ENCODE data around the gene NLGN4Y. TPM values are rescaled to one million over a fixed set of nuclear protein-coding genes. Genes with fewer than 3 reads are reported as not detected.

Gene NLGN4Y
- total and polyA plus RNA-seq, 2 of the 4 experiments (the other 2 are of a cell fraction) = not detected

- H3K79me1 ChIP-seq (ENCODE audit: low read depth in 1 of 2, low read length in 2 of 2) = no peaks in the 10 kb centered on the region
- H3K27ac ChIP-seq (ENCODE audit: insufficient read depth, low read length) = no peak overlapping the region
- H3K27me3 ChIP-seq (ENCODE audit: control insufficient read depth, insufficient read depth, low read length) = no peaks in the 10 kb centered on the region
- no peak overlapping the region for H2AK9ac ChIP-seq (replicated peaks; ENCODE audit: low read depth, low read length, poor library complexity)
- no peak overlapping the region for H2BK15ac ChIP-seq (ENCODE audit: low read depth, low read length)
- no peak overlapping the region for H3K56ac ChIP-seq (ENCODE audit: extremely low read depth, insufficient read depth, low read length)
- H3K4me1 ChIP-seq (ENCODE audit: control insufficient read depth, insufficient read depth, low read length) = no peaks in the 10 kb centered on the region
- dilution Hi-C loops (cut with HindIII; ENCODE audit: low sequenced_read_pairs, unreplicated experiment) (no loop called here), intact Hi-C loops (cut with micrococcal nuclease) (no loop called here), in situ Hi-C loops (cut with MboI; ENCODE audit: low sequenced_read_pairs) (no loop called here)
- no peak overlapping the region for H2BK5ac ChIP-seq (ENCODE audit: low read depth, low read length, poor library complexity, severe bottlenecking)
- H3K14ac ChIP-seq (replicated peaks; ENCODE audit: low read depth, low read length) = no peak overlapping the region
- no peak overlapping the region for H3K18ac ChIP-seq (ENCODE audit: low read depth, low read length)
- H2AFZ ChIP-seq (replicated peaks; ENCODE audit: low read length, poor library complexity) = no peak overlapping the region
- H3K9ac ChIP-seq (ENCODE audit: low read depth, low read length) = no peak overlapping the region
- no peak overlapping the region for H3K4ac ChIP-seq (ENCODE audit: low read depth, low read length)
- DNase-seq = no peak
- no peak overlapping the region for H2BK120ac ChIP-seq (ENCODE audit: low read depth, low read length)
- no peak overlapping the region for H3K4me3 ChIP-seq (ENCODE audit: insufficient read depth, low read depth, low read length)
- H3K36me3 ChIP-seq (ENCODE audit: control insufficient read depth, insufficient read depth, low read length) = no peaks in the 10 kb centered on the region
- no peak overlapping the region for H3K23ac ChIP-seq (ENCODE audit: low read depth, low read length)
- ATAC-seq (ENCODE audit: low read depth) = no peak
- no peak overlapping the region for H2AK5ac ChIP-seq (ENCODE audit: low read depth, low read length)
- no peak overlapping the region for H2BK20ac ChIP-seq (ENCODE audit: low read depth, low read length)
- no peaks in the 10 kb centered on the region for H3K9me1 ChIP-seq (ENCODE audit: insufficient read depth, low read length)
- no peak overlapping the region for H3K4me2 ChIP-seq (ENCODE audit: low read depth, low read length)
- TF ChIP-seq RFX5 (IDR thresholded peaks at IDR 0.05; ENCODE audit: low read depth, low read length) (no peak), SMC3 (IDR thresholded peaks at IDR 0.05; ENCODE audit: low read depth, low read length) (no peak), FOS (IDR thresholded peaks at IDR 0.05; ENCODE audit: low read depth, low read length) (no peak), USF2 (IDR thresholded peaks at IDR 0.05; ENCODE audit: low read depth, low read length) (no peak), NFE2L2 (IDR thresholded peaks at IDR 0.05; ENCODE audit: low read depth, low read length) (no peak), BHLHE40 (IDR thresholded peaks at IDR 0.05; ENCODE audit: low read depth, low read length) (no peak), MXI1 (IDR thresholded peaks at IDR 0.05; ENCODE audit: borderline replicate concordance, low read depth, low read length) (no peak), CTCF (conservative IDR thresholded peaks at IDR 0.05; ENCODE audit: low read depth, low read length) (no peak), MAFK (IDR thresholded peaks at IDR 0.05; ENCODE audit: low read depth, low read length) (no peak), RAD21 (IDR thresholded peaks at IDR 0.05; ENCODE audit: low read length) (no peak), CHD1 (IDR thresholded peaks at IDR 0.05; ENCODE audit: low read depth, low read length) (no peak), CEBPB (IDR thresholded peaks at IDR 0.05; ENCODE audit: low read depth, low read length) (no peak), MAZ (IDR thresholded peaks at IDR 0.05; ENCODE audit: borderline replicate concordance, low read depth, low read length) (no peak), RCOR1 (IDR thresholded peaks at IDR 0.05; ENCODE audit: insufficient replicate concordance, low read length) (no peak)
- no peaks in the 10 kb centered on the region for H4K20me1 ChIP-seq (ENCODE audit: insufficient read depth, low read length)
- WGBS, 2 experiments (ENCODE audit: extremely low coverage in 2 of 2, insufficient read length in 1 of 2) = no CpG with 5 or more reads among the region's 3 CpGs
- no peak overlapping the region for H4K8ac ChIP-seq (ENCODE audit: low read depth in 2 of 2, low read length in 2 of 2)
- H3K9me3 ChIP-seq (ENCODE audit: control insufficient read depth, insufficient read depth, low read length) = no peaks in the 10 kb centered on the region
- H4K5ac ChIP-seq (ENCODE audit: low read depth, low read length) = no peak overlapping the region
- ChIA-PET POLR2A (ENCODE audit: unreplicated experiment) (no interaction called here), CTCF (no interaction called here)
- H4K91ac ChIP-seq (ENCODE audit: insufficient read depth, low read depth, low read length) = no peak overlapping the region
- no TSS peak for BruUV-seq (replicated peaks)
Measured at GRCh38 chrY:14802125-14802524, 277.8 kb downstream of the NLGN4Y start.

Measured in IMR-90 (cell line).